ENCODE results near the gene FOXD4L1.
"Not testable (repeated sequence)": the region's sequence is repeated elsewhere in the genome, so short reads cannot be mapped to it uniquely, and the experiment has no call there.

FOXD4L1 gene

DNA sequence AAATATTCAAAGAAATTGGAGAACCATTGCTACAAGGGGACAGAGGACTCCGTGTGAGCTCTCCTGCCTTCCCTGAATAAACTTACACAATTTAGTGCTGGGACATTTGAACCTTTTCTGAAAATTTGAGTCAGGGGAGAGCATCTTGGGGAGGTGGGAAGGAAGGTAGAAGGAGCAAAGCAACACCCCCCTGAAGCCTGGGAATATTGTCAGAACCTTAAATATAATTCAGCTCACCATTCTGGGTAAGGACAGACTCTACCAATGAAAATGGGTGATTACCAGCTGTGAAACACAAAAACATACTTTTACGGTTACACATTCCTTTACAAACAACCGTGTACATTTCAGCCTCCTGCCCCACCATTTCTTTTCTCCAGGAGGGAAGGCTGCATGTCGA is at the start of gene FOXD4L1:
TSS of gene FOXD4L1 (plus strand) at position 301 of the 400 bp plus-strand sequence. CDS start 592 bp downstream, outside the sequence.
- not testable (repeated sequence) for DNase-seq

DNA sequence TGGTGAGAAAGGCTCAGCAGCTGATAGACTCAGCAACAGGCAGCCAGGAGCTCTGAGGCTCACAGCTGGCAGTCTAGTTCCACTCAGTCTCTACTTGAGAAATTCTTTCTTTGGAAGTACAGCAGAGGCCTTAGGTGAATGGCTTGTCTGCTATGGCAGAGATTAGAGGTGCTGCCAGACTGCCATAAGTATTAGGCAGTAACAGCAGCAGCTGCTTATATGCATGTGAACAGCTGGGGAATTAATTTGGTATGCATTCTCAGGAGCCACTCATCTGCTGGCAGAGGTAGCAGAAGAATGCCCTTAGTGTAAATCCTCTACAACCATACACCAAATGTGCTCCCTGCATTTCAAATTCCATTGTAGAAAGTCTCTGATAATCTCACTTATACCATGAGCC is 32.7 kb upstream of the FOXD4L1 start:
- DNase-seq = not testable (repeated sequence)

DNA sequence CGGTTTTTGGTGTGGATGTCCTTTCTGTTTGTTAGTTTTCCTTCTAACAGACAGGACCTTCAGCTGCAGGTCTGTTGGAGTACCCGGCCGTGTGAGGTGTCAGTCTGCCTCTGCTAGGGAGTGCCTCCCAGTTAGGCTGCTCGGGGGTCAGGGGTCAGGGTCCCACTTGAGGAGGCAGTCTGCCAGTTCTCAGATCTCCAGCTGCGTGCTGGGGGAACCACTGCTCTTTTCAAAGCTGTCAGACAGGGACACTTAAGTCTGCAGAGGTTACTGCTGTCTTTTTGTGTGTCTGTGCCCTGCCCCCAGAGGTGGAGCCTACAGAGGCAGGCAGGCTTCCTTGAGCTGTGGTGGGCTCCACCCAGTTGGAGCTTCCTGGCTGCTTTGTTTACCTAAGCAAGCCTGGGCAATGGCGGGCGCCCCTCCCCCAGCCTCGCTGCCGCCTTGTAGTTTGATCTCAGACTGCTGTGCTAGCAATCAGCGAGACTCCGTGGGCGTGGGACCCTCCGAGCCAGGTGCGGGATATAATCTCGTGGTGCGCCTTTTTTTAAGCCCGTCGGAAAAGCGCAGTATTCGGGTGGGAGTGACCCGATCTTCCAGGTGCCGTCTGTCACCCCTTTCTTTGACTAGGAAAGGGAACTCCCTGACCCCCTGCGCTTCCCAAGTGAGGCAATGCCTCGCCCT is 21.6 kb upstream of the FOXD4L1 start:
- DNase-seq = not testable (repeated sequence)

DNA sequence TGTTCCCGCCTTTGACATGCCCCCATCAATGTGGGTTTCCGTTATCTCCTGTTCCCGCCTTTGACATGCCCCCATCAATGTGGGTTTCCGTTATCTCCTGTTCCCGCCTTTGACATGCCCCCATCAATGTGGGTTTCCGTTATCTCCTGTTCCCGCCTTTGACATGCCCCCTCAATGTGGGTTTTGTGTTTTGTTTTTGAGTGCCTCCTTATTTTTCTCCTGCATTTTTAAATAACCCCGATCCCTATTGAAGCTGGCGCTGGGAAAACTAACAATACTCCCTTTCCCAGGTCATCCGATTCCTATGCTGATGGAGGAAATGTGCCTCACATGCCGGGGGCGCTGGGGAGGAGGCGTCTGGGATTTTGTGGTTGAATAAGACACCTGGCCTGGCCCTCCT is 1.9 kb upstream of the FOXD4L1 start:
- DNase-seq = not testable (repeated sequence)

DNA sequence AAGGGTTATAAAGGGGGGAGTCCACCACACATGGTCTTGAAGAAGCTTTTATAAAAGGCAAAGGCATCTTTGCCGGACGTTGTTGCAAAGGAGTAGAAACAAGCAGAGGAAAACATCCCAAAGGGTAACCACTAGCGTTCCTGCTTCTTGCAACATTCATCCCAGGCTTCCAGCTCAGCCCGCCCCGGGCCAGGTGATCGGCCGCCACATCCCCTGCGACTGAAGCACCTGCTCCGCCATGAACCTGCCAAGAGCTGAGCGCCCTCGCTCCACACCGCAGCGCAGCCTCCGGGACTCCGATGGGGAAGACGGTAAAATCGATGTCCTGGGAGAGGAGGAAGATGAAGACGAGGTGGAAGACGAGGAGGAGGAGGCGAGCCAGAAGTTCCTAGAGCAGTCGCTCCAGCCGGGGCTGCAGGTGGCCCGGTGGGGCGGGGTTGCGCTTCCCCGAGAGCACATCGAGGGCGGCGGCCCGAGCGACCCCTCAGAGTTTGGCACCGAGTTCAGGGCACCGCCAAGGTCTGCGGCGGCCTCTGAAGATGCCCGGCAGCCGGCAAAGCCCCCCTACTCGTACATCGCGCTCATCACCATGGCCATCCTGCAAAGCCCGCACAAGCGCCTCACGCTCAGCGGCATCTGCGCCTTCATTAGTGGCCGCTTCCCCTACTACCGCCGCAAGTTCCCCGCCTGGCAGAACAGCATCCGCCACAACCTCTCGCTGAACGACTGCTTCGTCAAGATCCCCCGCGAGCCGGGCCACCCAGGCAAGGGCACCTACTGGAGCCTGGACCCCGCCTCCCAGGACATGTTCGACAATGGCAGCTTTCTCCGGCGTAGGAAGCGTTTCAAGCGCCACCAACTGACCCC is 787 bp downstream of the FOXD4L1 start:
- DNase-seq = not testable (repeated sequence)

DNA sequence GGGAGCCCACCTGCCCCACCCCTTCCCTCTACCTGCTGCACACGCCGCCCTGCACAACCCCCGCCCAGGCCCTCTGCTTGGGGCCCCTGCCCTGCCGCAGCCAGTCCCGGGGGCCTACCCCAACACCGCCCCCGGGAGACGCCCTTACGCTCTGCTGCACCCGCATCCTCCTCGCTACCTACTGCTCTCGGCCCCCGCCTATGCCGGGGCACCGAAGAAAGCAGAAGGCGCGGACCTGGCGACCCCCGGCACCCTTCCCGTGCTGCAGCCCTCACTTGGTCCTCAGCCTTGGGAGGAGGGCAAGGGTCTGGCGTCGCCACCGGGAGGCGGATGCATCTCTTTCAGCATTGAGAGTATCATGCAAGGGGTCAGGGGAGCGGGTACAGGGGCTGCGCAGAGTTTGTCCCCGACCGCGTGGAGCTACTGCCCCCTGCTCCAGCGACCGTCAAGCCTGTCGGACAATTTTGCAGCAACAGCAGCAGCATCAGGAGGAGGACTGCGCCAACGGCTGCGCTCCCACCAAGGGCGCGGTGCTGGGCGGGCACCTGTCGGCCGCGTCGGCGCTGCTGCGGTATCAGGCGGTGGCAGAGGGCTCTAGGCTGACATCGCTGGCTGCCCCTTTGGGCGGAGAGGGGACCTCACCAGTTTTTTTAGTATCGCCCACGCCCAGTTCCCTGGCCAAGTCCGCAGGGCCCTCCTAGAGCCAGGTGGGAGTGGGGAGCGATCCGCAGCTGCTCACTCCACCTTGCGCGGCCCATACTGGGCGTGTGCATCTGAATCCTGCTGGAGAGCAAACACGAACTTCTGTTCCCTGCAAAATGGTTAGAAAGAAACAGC is 1.6 kb downstream of the FOXD4L1 start:
- not testable (repeated sequence) for DNase-seq

DNA sequence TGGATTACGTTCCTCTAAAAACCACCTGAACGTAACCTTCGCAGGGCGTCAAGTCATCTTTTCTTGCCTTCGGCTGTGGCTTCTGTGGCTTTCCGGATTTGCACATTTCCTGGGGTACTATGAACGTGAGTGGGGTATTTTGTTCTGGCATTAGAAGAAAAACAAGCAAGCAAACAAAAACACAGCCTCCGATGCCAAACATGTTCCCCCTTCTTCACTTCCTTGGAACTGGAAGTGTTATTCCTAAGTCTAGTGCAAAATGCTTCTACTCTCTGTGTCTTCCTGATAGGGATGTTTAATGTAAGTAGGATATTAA is 2.2 kb downstream of the FOXD4L1 start:
- DNase-seq = not testable (repeated sequence)

DNA sequence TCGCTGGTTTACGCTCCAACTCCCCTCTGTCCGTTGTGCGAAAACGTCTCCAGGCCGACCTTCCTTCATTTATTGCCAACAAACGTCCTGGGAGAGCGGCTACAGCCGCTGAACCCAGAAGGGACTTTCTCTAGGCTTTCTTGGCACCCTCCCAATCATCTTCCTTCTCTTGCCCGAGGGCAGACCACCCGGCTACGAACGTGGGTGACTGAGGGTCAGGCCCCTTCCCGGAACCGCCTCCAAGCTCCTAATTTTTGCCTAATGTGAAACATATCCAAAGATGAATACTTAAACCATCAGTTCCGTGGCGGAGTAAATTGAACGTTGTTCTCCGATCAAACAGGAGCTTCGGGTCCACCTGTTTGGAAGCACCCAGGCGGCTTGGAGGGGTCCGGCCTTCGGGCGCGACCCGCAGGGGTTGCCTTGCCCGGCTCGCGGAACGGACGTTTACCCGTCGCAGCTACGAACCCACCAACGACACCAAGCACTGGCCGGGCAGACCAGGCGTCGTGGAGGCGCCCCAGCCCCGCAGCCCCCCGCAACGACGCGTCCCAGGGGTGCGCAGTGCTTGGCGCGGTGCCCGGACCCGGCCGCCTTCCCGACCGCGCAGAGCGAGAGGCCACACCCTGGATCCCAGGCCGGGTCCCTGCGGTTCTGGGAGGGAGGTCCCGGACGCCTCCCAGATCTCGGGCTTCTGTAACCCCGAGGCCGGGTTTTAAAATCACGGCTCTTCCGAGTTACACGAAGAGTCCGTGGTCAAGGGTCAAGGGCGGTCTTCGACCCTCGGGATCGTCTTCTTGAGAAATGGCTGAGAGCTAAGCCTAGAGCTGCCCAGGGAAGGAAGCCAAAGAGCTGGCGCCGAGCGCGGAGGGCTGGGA is 4.0 kb downstream of the FOXD4L1 start:
- not testable (repeated sequence) for DNase-seq

DNA sequence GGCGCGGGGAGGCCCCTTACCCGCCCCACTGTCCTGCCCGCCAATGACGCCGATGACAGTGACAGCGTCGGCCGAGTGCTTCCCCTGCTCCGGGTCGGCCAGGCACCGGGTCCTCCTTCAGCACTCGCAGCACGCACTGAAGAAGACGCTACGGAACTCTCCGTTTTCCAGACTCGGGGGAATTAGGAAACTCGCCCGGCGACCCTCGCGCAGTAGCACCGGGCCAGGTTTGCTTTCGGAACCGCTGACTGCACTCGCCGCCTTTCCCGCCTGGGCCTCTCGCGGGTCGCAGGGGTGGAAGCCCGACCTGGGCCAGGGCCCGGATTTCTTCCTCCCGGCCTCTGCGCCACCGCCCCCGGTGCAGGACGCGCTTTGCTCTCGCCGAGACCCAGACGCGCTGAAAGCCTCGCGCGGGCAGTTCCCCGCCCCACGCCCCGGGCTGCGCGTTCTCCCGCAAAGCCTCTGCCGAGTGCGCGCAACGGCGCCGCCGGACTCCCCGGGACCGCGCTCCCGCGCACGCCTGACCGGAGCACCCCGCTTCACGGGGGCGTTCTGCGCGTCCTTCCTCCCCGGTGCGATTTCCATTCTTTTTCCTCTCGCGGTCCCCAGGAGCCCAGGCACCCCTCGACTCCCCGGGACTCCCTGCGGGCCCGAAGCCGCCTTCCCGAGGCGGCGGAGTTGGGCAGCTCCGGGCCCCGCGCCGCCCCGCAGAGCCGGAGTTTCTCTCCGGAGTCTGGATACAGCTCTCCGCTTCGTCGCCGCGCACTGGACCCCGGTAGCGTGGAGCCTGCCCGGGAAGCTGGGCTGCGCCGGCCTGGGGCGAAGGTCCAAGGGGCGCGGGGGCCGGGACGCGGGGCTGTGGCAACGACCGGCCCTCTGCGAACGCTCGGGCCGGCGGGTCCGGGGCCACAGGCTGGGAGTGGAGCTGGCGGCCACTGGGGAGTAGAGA is 4.9 kb downstream of the FOXD4L1 start:
- peak; percentile 29 for DNase-seq

DNA sequence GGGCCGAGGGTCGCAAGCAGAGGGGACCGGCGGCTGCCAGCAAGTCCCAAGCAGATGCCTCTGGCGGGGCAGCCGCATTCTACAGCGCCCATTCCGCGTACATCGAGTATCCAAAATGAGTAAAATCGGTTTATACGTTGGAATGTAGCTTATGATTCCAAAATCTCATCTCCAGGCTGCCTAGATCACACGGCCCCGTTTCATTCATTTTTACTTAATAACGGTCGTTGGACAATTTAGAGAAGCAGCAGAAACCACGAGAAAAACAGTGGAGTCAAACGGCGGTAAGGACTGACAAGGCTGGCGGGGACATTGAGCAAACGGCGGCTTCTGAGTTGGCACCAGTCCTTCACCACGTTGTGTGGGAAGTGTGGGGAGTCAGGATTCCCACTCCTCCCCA is 5.6 kb downstream of the FOXD4L1 start:
- DNase-seq = not testable (repeated sequence)

DNA sequence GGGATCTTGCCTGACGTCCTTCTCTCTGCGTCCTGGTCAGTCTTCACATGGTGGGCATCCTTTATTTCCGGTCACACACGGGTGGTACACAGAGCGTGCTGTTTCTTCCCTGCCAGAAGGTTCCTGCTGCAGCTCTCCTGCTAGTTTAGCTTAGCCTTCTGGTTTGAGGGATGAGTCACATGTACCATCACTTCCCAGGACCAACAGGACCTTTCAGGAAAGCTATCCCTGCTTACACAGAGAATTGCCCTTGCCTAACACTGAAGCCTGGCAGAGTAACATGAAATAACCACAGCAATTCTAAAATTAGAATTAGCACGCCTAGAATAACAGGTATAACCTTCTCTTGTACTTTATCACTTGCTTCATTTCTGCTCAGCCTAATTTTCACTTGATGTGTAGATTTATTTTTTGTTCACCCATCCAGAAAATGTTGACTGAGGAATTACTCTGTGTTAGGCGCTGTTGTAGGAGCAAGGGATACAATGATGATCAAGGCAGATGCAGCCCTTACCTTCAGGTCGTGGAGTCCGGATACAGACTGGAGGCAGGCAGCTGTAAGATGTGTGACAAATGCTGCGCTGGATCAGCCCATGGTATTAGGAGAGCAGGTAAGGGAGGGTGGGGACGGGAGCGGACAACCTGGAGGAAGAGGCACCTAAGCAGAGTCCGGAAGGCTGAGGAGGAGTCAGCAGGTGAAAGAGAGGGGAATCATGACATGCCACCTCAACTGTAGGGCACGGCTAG is 9.1 kb downstream of the FOXD4L1 start:
- DNase-seq = not testable (repeated sequence)

DNA sequence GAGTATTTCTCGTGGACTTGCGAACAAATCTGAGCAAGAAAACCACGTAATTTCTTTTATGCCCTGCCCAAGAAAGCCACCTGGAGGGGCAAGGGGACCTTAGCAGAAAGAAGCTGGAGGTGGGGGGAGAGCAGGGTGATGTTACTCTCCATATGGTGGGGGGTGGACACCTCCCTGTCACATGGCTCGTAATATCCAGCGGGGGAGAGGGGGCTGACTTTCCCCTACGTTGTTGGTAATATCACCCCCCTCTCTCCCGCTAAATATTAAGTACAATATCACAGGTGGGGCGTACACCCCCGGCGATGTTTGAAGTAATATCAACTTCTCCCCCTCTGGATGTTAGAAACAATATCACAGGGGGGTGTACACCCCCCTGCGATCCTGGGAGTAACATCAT is 9.7 kb downstream of the FOXD4L1 start:
- not testable (repeated sequence) for DNase-seq

DNA sequence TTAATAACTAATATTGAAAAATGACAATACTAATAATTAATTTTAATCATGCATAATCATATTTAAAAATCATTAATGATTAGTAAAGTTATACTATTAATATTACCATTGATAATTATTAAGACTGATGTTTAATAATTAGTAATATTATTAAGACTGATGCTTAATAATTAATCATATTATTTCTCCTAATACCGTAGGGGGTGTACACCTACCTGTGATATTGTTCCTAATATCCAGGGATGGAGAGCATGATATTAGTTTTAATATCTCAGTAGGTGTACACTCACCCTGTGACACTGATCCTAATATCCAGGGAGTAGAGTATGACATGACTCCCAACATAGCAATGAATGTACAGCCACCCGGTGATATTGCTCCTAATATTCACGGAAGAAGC is 12.4 kb downstream of the FOXD4L1 start:
- DNase-seq = not testable (repeated sequence)

DNA sequence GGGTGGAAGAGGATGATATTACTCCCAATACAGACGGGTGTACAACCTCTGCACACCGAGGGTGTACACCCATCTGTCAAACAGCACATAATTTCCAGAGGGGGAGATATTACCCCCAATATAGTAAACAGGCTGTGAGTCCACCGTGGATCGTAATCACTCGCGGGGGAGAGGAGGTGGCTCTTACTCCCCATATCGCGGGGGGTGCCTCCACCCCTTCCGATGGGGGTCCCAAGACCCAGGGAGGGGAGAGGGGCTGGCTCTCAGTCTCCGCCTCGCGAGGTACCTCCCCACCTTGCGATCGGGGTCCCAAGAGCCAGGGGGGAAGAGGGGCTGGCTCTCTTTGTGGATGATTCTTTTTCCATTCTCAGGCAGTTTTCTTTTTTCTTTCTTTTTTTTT is 13.4 kb downstream of the FOXD4L1 start:
- DNase-seq = not testable (repeated sequence)

DNA sequence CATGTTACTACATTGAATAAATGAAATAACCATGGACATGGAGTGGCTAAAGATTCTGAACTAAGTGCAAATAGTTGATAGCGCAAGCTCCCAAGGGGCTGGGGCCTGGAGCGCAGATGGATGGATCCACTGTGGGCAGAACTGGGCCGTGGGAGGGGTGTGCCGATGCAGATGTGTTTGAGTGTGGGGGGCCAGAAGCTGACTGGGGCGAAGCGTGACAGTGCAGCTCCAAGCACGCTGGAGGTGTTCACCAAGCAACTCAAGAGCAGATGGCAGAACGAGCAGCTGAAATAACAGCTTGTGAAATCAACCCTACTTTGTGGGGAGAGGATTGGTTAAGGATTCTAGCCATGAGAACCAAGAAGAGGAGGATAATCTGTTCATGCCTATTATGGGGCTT is 17.0 kb downstream of the FOXD4L1 start:
- not testable (repeated sequence) for DNase-seq

DNA sequence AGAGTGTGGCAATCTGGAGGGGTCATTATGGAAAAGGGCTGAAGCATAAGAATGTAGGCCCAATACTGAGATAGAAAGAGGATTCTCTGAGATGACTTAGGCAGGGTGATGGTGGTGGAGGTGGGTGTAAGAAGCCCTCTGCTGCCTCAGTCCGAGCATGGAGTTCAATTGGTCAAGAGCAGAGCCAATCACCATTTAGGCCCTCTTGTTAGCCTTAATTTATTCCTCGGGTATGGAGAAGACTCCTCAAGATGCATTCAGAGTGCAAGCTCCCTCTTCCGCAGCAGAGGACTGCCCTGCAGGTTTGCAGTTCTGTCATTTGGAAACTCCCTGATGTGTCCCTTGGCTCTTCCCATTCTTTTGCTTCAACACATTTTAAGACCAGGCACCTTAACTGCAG is 17.5 kb downstream of the FOXD4L1 start:
- not testable (repeated sequence) for DNase-seq

DNA sequence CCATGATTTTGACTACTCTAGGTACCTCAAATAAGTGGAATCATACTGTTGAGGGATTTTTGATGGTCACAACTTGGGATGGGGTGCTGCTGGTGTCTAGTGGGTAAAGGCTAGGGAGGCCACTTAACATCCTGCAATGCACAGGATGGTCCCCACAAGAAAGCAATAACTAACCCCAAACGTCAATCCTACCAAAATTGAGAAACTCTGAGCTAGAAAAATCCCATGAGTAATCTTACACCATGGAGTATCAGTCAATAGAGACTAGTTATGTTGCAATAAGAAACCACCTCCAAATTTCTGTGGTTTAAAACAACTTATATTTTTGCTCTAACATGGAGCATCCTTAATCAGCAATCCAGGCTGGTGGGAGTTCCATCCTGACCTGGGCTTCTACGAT is 18.6 kb downstream of the FOXD4L1 start:
- DNase-seq = not testable (repeated sequence)

DNA sequence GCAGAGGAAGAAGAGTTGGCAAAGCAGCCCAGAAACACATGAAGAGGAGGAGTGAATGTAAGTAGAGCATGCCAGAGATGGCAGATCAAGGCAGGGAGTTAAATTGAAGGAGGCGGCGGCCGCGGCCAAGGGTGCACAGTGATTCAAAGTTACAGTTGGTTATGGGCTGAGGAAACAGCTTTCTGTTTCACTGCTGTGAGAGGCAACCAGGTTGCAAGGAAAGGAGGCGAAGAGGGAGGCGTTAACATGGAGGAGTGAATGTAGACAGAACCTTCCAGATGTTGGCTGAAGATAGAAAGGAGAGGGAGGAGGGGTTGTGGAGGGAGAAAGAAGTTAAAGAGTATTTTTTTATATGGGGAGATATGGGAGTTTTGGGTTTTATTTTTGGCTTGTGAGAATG is 22.4 kb downstream of the FOXD4L1 start:
- not testable (repeated sequence) for DNase-seq

DNA sequence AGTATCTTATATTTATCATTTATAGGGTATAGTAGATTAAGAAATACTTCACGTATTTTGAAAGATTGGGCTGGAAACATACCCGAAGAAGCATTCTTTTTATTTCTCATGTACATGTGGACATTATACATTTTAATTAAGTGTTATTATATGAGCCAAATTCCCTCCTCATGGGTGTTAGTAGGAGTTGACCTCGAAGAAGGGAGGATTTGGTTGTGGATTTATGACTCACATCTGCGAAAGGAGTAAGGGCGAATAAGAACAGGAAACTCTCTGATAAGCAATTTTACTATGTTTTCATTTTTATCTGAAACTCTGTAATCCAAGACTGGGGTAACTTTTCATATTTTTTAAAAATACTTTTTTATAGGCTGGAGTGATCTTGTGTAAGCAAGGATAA is 23.0 kb downstream of the FOXD4L1 start:
- DNase-seq = not testable (repeated sequence)

DNA sequence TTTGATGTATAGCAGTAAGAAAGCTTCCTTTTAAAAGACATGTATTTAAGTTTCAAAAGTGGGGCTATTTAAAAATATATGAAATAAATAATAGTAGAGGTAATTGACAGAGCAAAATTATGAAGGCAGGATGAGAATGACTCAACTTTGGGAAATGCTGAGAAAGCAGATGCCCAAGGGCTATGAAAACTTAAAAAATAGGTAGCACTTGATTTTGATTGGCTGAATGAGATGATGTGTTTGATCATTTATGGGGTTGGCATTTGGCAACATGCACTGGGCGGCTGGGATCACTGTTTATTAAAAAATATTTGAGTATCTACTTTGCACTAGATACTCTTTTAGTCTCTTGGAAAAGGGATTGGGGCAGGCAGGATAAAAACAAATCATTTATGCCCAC is 26.5 kb downstream of the FOXD4L1 start:
- not testable (repeated sequence) for DNase-seq
